DND-41 (cell line): ENCODE measurements around the gene LAMB4.

Experiments
- ATAC-seq: fragments of 200-7000 bp; cut with Tn5 transposase; 3 replicates; pipeline ENCODE4 v1.9.1; 2021; ENCODE audit warnings: low read depth; ENCODE audit not compliant: insufficient read depth
- DNase-seq: peaks from one replicate; pipeline ENCODE4 v3.0.0-alpha.2; 2020
- H2AFZ ChIP-seq: 2 replicates; pipeline ENCODE4 v1.6.0; 2012; ENCODE audit warnings: low read depth, low read length
- H3K27ac ChIP-seq: 2 replicates; pipeline ENCODE4 v1.5.1; 2012; ENCODE audit warnings: low read length, inconsistent platforms
- H3K27me3 ChIP-seq: fragments of 200-600 bp; sonication (generic); 2 replicates; pipeline ENCODE4 v1.6.0; 2012; ENCODE audit warnings: low read length, mild to moderate bottlenecking, inconsistent platforms; ENCODE audit not compliant: insufficient read depth, poor library complexity
- H3K36me3 ChIP-seq: 2 replicates; pipeline ENCODE4 v1.5.1; 2012; ENCODE audit warnings: low read length, inconsistent platforms; ENCODE audit not compliant: insufficient read depth
- H3K4me1 ChIP-seq: 2 replicates; pipeline ENCODE4 v1.5.1; 2012; ENCODE audit warnings: mild to moderate bottlenecking, low read length; ENCODE audit not compliant: insufficient read depth
- H3K4me2 ChIP-seq: 2 replicates; pipeline ENCODE4 v1.6.0; 2012; ENCODE audit warnings: mild to moderate bottlenecking, moderate library complexity, low read length, inconsistent platforms; ENCODE audit not compliant: insufficient read depth
- H3K4me3 ChIP-seq, 2 experiments: fragments of 200-600 bp in 1 of 2; shearing (Covaris generic) in 1 of 2; 2 replicates each; pipeline ENCODE4 v1.5.1; 2012 to 2016; ENCODE audit warnings: inconsistent platforms in 2 of 2, low read length in 2 of 2, mild to moderate bottlenecking in 2 of 2, low read depth in 1 of 2, moderate library complexity in 1 of 2
- H3K79me2 ChIP-seq: 2 replicates; pipeline ENCODE4 v1.6.0; 2012; ENCODE audit warnings: low read length, inconsistent platforms; ENCODE audit not compliant: insufficient read depth
- H3K9ac ChIP-seq: 2 replicates; pipeline ENCODE4 v1.6.0; 2012; ENCODE audit warnings: low read depth, mild to moderate bottlenecking, inconsistent platforms, low read length, moderate library complexity
- H3K9me3 ChIP-seq: 2 replicates; pipeline ENCODE4 v1.5.1; 2012; ENCODE audit warnings: low read length, moderate library complexity, mild to moderate bottlenecking, inconsistent platforms; ENCODE audit not compliant: insufficient read depth, severe bottlenecking
- H4K20me1 ChIP-seq: 2 replicates; pipeline ENCODE4 v1.6.0; 2012; ENCODE audit warnings: low read length; ENCODE audit not compliant: insufficient read depth
- CTCF ChIP-seq: IDR thresholded peaks from 2 replicates; pipeline ENCODE4 v1.5.1; 2012; ENCODE audit warnings: borderline replicate concordance, low read length, moderate library complexity, mild to moderate bottlenecking; ENCODE audit not compliant: poor library complexity, severe bottlenecking; ENCODE audit errors: extremely low read depth
- EZH2 ChIP-seq: IDR thresholded peaks from 3 replicates; pipeline ENCODE4 v1.6.1; 2012; ENCODE audit warnings: borderline replicate concordance, low read depth, mild to moderate bottlenecking, moderate library complexity, low read length, inconsistent platforms; ENCODE audit not compliant: severe bottlenecking

The LAMB4 gene

GRCh38 chr7:108156897-108157605, 26.9 kb upstream of the LAMB4 start:
- H2AFZ ChIP-seq, result no peak overlapping the region
- no peak overlapping the region for H3K9ac ChIP-seq
- H3K4me2 ChIP-seq, result no peak overlapping the region
- no peaks in the 10 kb centered on the region for H3K9me3 ChIP-seq
- no peaks in the 10 kb centered on the region for H3K36me3 ChIP-seq
- no peak overlapping the region for H3K27ac ChIP-seq
- ATAC-seq, result no peak
- TF ChIP-seq CTCF (no peak), EZH2 (no peak)
- no peak overlapping the region for H3K4me3 ChIP-seq
- no peaks in the 10 kb centered on the region for H3K79me2 ChIP-seq
- peaks cover 3% of the 10 kb centered on the region for H3K27me3 ChIP-seq
- DNase-seq, result no peak
- no peaks in the 10 kb centered on the region for H3K4me1 ChIP-seq
- H4K20me1 ChIP-seq, result no peaks in the 10 kb centered on the region

- no peak for ATAC-seq
- Histone ChIP-seq H4K20me1 (no peaks in the 10 kb centered on the region), H2AFZ (no peak overlapping the region), H3K4me3 (no peak overlapping the region), H3K79me2 (no peaks in the 10 kb centered on the region), H3K4me1 (no peaks in the 10 kb centered on the region), H3K4me2 (no peak overlapping the region), H3K27me3 (peaks cover 7% of the 10 kb centered on the region), H3K9me3 (no peaks in the 10 kb centered on the region), H3K27ac (no peak overlapping the region), H3K36me3 (no peaks in the 10 kb centered on the region), H3K9ac (no peak overlapping the region)
- no peak for DNase-seq
- no peak for TF ChIP-seq EZH2
- no peak for TF ChIP-seq CTCF
Measured at GRCh38 chr7:108152198-108152597, 22.0 kb upstream of the LAMB4 start.

DNA sequence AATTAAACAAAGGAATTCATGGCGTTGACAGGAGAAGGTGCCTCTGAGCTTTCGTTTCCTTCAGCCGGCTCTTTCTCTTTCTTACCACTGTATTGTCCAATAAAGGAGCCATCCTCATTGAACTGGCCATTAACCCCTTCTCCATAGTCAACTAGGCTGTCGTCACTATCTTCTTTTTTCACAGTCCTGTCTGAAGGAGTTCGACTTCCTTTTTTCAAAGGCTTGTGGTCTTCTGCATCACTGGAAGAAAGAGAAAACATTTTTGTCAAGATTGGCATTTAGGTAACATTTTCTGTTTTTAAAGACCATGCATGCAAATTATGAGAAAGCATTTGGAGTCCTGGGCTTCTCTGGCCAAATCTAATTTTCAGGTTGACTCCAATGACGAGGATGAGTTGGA, 19.7 kb upstream of the LAMB4 start:
- H3K27me3 ChIP-seq, result peaks cover 4% of the 10 kb centered on the region
- no peaks in the 10 kb centered on the region for H4K20me1 ChIP-seq
- no peak for ATAC-seq
- H2AFZ ChIP-seq, result no peak overlapping the region
- no peak overlapping the region for H3K4me2 ChIP-seq
- DNase-seq, result no peak
- no peaks in the 10 kb centered on the region for H3K9me3 ChIP-seq
- H3K27ac ChIP-seq, result no peak overlapping the region
- H3K9ac ChIP-seq, result no peak overlapping the region
- H3K79me2 ChIP-seq, result no peaks in the 10 kb centered on the region
- no peaks in the 10 kb centered on the region for H3K36me3 ChIP-seq
- TF ChIP-seq EZH2 (no peak), CTCF (no peak)
- H3K4me1 ChIP-seq, result no peaks in the 10 kb centered on the region
- no peak overlapping the region for H3K4me3 ChIP-seq
